ENCODE results near the gene EMC7.

The EMC7 gene

DNA sequence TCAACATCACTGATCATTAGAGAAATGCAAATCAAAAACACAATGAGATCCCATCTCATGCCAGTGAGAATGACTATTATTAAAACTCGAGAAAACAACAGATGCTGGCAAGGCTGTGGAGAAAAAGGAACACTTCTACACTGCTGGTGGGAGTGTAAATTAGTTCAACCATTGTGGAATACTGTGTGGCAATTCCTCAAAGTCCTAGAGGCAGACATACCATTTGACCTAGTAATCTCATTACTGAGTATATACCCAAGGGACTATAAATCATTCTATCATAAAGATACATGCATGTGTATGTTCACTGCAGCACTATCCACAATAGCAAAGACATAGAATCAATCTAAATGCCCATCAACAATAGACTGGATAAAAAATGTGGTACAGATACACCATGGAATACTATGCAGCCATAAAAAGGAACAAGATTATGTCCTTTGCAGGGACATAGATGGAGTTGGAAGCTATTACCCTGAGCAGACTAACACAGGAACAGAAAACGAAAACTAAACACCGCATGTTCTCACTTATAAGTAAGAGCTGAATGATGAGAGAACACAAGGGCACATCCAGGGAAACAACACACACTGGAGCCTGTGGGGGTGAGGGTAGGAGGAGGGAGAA lies 47.5 kb downstream of the EMC7 start:
- no peak for TF ChIP-seq EP300 (IDR thresholded peaks at IDR 0.05; ENCODE audit: borderline replicate concordance)
- no peak for TF ChIP-seq NFIC (IDR thresholded peaks at IDR 0.05)
- TF ChIP-seq ZBTB7A (IDR thresholded peaks at IDR 0.05; ENCODE audit: low read depth), result no peak
- no peak for TF ChIP-seq CREB1 (IDR thresholded peaks at IDR 0.05; ENCODE audit: low read depth)
- no peak for TF ChIP-seq EGR1 (IDR thresholded peaks at IDR 0.05)
- TF ChIP-seq, protein P1, sequence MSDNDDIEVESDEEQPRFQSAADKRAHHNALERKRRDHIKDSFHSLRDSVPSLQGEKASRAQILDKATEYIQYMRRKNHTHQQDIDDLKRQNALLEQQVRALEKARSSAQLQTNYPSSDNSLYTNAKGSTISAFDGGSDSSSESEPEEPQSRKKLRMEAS (IDR thresholded peaks at IDR 0.05), result no peak
- TF ChIP-seq TAF1 (IDR thresholded peaks at IDR 0.05; ENCODE audit: low read depth), result no peak
- TF ChIP-seq FOXM1 (IDR thresholded peaks at IDR 0.05; ENCODE audit: borderline replicate concordance, low read depth), result no peak
- TF ChIP-seq, protein P2, sequence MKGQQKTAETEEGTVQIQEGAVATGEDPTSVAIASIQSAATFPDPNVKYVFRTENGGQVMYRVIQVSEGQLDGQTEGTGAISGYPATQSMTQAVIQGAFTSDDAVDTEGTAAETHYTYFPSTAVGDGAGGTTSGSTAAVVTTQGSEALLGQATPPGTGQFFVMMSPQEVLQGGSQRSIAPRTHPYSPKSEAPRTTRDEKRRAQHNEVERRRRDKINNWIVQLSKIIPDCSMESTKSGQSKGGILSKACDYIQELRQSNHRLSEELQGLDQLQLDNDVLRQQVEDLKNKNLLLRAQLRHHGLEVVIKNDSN (IDR thresholded peaks at IDR 0.05), result no peak
- TF ChIP-seq TEAD4 (IDR thresholded peaks at IDR 0.05), result no peak
- TF ChIP-seq, protein P3, sequence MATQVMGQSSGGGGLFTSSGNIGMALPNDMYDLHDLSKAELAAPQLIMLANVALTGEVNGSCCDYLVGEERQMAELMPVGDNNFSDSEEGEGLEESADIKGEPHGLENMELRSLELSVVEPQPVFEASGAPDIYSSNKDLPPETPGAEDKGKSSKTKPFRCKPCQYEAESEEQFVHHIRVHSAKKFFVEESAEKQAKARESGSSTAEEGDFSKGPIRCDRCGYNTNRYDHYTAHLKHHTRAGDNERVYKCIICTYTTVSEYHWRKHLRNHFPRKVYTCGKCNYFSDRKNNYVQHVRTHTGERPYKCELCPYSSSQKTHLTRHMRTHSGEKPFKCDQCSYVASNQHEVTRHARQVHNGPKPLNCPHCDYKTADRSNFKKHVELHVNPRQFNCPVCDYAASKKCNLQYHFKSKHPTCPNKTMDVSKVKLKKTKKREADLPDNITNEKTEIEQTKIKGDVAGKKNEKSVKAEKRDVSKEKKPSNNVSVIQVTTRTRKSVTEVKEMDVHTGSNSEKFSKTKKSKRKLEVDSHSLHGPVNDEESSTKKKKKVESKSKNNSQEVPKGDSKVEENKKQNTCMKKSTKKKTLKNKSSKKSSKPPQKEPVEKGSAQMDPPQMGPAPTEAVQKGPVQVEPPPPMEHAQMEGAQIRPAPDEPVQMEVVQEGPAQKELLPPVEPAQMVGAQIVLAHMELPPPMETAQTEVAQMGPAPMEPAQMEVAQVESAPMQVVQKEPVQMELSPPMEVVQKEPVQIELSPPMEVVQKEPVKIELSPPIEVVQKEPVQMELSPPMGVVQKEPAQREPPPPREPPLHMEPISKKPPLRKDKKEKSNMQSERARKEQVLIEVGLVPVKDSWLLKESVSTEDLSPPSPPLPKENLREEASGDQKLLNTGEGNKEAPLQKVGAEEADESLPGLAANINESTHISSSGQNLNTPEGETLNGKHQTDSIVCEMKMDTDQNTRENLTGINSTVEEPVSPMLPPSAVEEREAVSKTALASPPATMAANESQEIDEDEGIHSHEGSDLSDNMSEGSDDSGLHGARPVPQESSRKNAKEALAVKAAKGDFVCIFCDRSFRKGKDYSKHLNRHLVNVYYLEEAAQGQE (IDR thresholded peaks at IDR 0.05; ENCODE audit: low read depth), result no peak
- no peak for TF ChIP-seq RAD21 (IDR thresholded peaks at IDR 0.05; ENCODE audit: low read depth)

DNA sequence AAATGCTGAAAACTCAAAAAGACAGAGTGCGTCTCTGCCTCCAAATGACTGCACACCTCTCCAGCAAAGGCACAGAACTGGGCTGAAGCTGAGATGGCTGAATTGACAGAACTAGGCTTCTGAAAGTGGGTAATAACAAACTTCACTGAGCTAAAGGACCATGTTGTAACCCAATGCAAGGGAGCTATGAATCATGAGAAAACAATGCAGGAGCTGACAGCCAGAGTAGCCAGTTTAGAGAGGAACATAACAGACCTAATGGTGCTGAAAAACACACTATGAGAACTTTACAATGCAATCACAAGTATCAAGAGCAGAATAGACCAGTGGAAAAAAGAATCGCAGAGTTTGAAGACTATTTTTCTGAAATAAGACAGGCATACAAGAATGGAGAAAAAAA lies 52.5 kb downstream of the EMC7 start:
- TF ChIP-seq YY1 (IDR thresholded peaks at IDR 0.05; ENCODE audit: low read depth) (no peak), FOXM1 (IDR thresholded peaks at IDR 0.05; ENCODE audit: borderline replicate concordance, low read depth) (no peak), RAD21 (IDR thresholded peaks at IDR 0.05; ENCODE audit: low read depth) (no peak), CREB1 (IDR thresholded peaks at IDR 0.05; ENCODE audit: low read depth) (no peak), ZBTB7A (IDR thresholded peaks at IDR 0.05; ENCODE audit: low read depth) (no peak), CEBPB (IDR thresholded peaks at IDR 0.05) (no peak), EGR1 (IDR thresholded peaks at IDR 0.05) (no peak), NFIC (IDR thresholded peaks at IDR 0.05) (no peak), TEAD4 (IDR thresholded peaks at IDR 0.05) (no peak), TAF1 (IDR thresholded peaks at IDR 0.05; ENCODE audit: low read depth) (no peak), TCF12 (IDR thresholded peaks at IDR 0.05; ENCODE audit: low read depth) (no peak), EP300 (IDR thresholded peaks at IDR 0.05; ENCODE audit: borderline replicate concordance) (no peak)
- TF ChIP-seq, protein P2 (IDR thresholded peaks at IDR 0.05), result no peak
- TF ChIP-seq, protein P1 (IDR thresholded peaks at IDR 0.05), result no peak
- TF ChIP-seq, protein P3 (IDR thresholded peaks at IDR 0.05; ENCODE audit: low read depth), result no peak

DNA sequence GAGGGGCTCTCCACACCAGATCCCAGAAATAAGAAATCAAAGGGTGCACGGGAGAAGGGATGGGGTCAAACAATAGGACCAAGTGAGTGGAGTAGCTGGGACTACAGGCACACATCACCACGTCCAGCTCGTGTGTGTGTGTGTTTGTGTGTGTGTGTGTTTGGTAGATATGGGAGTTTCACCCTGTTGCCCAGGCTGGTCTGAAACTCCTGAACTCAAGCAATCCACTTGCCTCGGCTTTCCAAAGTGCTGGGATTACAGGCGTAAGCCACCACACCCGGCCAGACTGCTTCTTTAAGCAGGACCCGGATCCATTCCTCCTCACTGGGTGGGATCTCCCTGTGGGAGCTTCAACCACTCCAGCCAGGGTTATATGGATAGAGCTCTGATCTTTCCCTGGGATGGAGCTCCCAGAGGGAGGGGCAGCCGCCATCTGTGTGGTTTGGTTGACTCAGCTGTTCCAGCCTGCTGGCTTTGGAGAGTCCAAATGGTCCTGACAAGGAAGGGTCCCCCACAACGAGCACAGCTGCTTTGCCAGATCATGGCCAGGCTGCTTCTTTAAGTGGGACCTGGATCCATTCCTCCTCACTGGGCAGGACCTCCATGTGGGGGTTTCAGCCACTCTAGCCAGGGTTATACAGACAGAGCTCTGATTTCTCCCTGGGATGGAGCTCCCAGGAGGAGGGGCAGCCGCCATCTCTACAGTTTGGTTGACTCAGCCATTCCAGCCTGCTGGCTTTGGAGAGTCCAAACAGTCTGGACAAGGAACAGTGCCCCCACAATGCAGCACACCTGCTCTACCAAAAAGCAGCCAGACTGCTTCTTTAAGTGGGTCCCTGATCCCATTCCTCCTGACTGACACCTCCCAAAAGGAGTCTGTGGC lies 53.5 kb downstream of the EMC7 start:
- TF ChIP-seq, protein P1 (IDR thresholded peaks at IDR 0.05), result no peak
- TF ChIP-seq, protein P3 (IDR thresholded peaks at IDR 0.05; ENCODE audit: low read depth), result no peak
- TF ChIP-seq CREB1 (IDR thresholded peaks at IDR 0.05; ENCODE audit: low read depth), result no peak
- no peak for TF ChIP-seq YY1 (IDR thresholded peaks at IDR 0.05; ENCODE audit: low read depth)
- TF ChIP-seq EGR1 (IDR thresholded peaks at IDR 0.05), result no peak
- no peak for TF ChIP-seq TAF1 (IDR thresholded peaks at IDR 0.05; ENCODE audit: low read depth)
- TF ChIP-seq RAD21 (IDR thresholded peaks at IDR 0.05; ENCODE audit: low read depth), result no peak
- no peak for TF ChIP-seq FOXM1 (IDR thresholded peaks at IDR 0.05; ENCODE audit: borderline replicate concordance, low read depth)
- TF ChIP-seq TCF12 (IDR thresholded peaks at IDR 0.05; ENCODE audit: low read depth), result no peak
- no peak for TF ChIP-seq NFIC (IDR thresholded peaks at IDR 0.05)
- TF ChIP-seq TEAD4 (IDR thresholded peaks at IDR 0.05), result no peak
- TF ChIP-seq EP300 (IDR thresholded peaks at IDR 0.05; ENCODE audit: borderline replicate concordance), result no peak
- TF ChIP-seq, protein P2 (IDR thresholded peaks at IDR 0.05), result no peak
- TF ChIP-seq ZBTB7A (IDR thresholded peaks at IDR 0.05; ENCODE audit: low read depth), result no peak

All from Ishikawa (cell line).